IMR-90 (cell line): ENCODE results near the gene ADPRS.

Experiments
- BHLHE40 ChIP-seq: fragments of 150-350 bp; IDR thresholded peaks from 2 replicates; pipeline ENCODE4 v1.6.1; 2016; ENCODE audit warnings: mild to moderate bottlenecking, low read depth, low read length
- CEBPB ChIP-seq: IDR thresholded peaks from 2 replicates; pipeline ENCODE4 v1.6.1; 2012; ENCODE audit warnings: low read depth, low read length, improper control_type of control experiment
- CTCF ChIP-seq: conservative IDR thresholded peaks from 2 replicates; pipeline ENCODE4 v1.5.1; 2012; ENCODE audit warnings: mild to moderate bottlenecking, low read depth, low read length, improper control_type of control experiment
- ELK1 ChIP-seq: fragments of 150-350 bp; IDR thresholded peaks from 2 replicates; pipeline ENCODE4 v1.6.1; 2016; ENCODE audit warnings: low read depth, mild to moderate bottlenecking, low read length, moderate library complexity, borderline replicate concordance
- POLR2A ChIP-seq: IDR thresholded peaks from 2 replicates; pipeline ENCODE4 v1.6.1; 2012; ENCODE audit warnings: mild to moderate bottlenecking, low read depth, low read length
- USF2 ChIP-seq: fragments of 150-350 bp; IDR thresholded peaks from 2 replicates; pipeline ENCODE4 v1.6.1; 2017; ENCODE audit warnings: mild to moderate bottlenecking, antibody characterized with exemption, low read length, low read depth

GRCh38 chr1:36128126-36128904 lies 39.6 kb downstream of the ADPRS start:
- no peak for TF ChIP-seq BHLHE40
- TF ChIP-seq POLR2A, result no peak
- TF ChIP-seq CTCF, result no peak
- TF ChIP-seq CEBPB, result peak; percentile 54; the same call in 1 of the 2 replicates
- no peak for TF ChIP-seq USF2
- TF ChIP-seq ELK1, result no peak
